AG08396 (cell line): Measurements from ENCODE around the gene PLOD2.

Experiments used
- DNase-seq: peaks from one replicate; pipeline ENCODE4 v3.0.0; 2012; ENCODE audit warnings: low spot score, mixed read lengths

Gene PLOD2

GRCh38 chr3:146166415-146166821 lies 5.4 kb upstream of the PLOD2 start:
- DNase-seq = no peak

GRCh38 chr3:146165877-146166276 lies 4.9 kb upstream of the PLOD2 start:
- no peak for DNase-seq

GRCh38 chr3:146164971-146165769 lies 4.2 kb upstream of the PLOD2 start:
- DNase-seq = no peak

- no peak for DNase-seq
These were observed 3.5 kb upstream of the PLOD2 start for GRCh38 chr3:146164506-146164905.

- no peak for DNase-seq
These were observed 3.1 kb upstream of the PLOD2 start for GRCh38 chr3:146164071-146164470.

- peak; percentile 49 for DNase-seq
These were observed 2.6 kb upstream of the PLOD2 start for GRCh38 chr3:146163584-146163983.

- DNase-seq = no peak
These were observed 1.6 kb upstream of the PLOD2 start for GRCh38 chr3:146162561-146162960.

- DNase-seq = no peak
These were observed 649 bp upstream of the PLOD2 start for GRCh38 chr3:146161663-146162002.

- DNase-seq = peak; percentile 73
These were observed 542 bp downstream of the PLOD2 start for GRCh38 chr3:146160321-146160963.

GRCh38 chr3:146159616-146160320 lies 1.2 kb downstream of the PLOD2 start:
- no peak for DNase-seq

- DNase-seq = no peak
These were observed 1.9 kb downstream of the PLOD2 start for GRCh38 chr3:146159037-146159436.

GRCh38 chr3:146157325-146158060 lies 3.5 kb downstream of the PLOD2 start:
- no peak for DNase-seq

GRCh38 chr3:146156666-146157314 lies 4.2 kb downstream of the PLOD2 start:
- DNase-seq = no peak

GRCh38 chr3:146156095-146156494 lies 4.9 kb downstream of the PLOD2 start:
- no peak for DNase-seq

- no peak for DNase-seq
These were observed 6.0 kb downstream of the PLOD2 start for GRCh38 chr3:146154995-146155394.

GRCh38 chr3:146154316-146154715 lies 6.7 kb downstream of the PLOD2 start:
- DNase-seq = no peak

- DNase-seq = no peak
These were observed 7.6 kb downstream of the PLOD2 start for GRCh38 chr3:146153429-146153828.

GRCh38 chr3:146152834-146153233 lies 8.2 kb downstream of the PLOD2 start:
- DNase-seq = peak; percentile 29

- DNase-seq = no peak
These were observed 12.5 kb downstream of the PLOD2 start for GRCh38 chr3:146148468-146148931.

- DNase-seq = no peak
These were observed 15.3 kb downstream of the PLOD2 start for GRCh38 chr3:146145642-146146041.

- peak; percentile 39 for DNase-seq
These were observed 18.2 kb downstream of the PLOD2 start for GRCh38 chr3:146142757-146143156.
